Neural progenitor cell (in vitro differentiated cells): ENCODE data around the gene BCOR.

ENCODE experiments used
- EZH2 ChIP-seq: fragments of 200-600 bp; sonication (generic); IDR thresholded peaks from 2 replicates; pipeline ENCODE4 v1.6.1; 2017; ENCODE audit warnings: antibody characterized with exemption, mild to moderate bottlenecking, moderate library complexity
- EZH2phosphoT487 ChIP-seq: fragments of 200-600 bp; sonication (generic); IDR thresholded peaks from 2 replicates; pipeline ENCODE4 v1.6.1; 2017; ENCODE audit warnings: antibody characterized with exemption
- TF ChIP-seq, protein P1 (sequence below): fragments of 200-600 bp; sonication (generic); IDR thresholded peaks from 2 replicates; pipeline ENCODE4 v1.5.1; 2017; ENCODE audit warnings: antibody characterized with exemption, mild to moderate bottlenecking

DNA sequence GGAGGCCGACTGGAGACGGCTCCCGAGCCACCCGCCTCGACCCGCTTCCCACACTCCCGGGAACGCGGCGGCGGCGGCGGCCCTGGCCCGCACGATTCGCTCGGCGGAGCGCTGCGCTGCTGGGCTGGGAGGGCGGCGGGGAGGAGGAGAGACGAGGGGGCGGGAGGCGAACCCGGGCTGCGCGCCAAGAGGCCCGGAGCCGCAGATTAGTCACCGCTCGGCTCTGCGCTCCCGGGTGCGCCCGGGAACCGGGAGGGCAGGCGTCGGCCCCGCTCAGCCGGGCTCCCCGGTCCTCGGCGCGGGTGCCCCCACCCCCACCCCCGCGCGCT lies 11.2 kb upstream of the BCOR start:
- TF ChIP-seq, protein P1, sequence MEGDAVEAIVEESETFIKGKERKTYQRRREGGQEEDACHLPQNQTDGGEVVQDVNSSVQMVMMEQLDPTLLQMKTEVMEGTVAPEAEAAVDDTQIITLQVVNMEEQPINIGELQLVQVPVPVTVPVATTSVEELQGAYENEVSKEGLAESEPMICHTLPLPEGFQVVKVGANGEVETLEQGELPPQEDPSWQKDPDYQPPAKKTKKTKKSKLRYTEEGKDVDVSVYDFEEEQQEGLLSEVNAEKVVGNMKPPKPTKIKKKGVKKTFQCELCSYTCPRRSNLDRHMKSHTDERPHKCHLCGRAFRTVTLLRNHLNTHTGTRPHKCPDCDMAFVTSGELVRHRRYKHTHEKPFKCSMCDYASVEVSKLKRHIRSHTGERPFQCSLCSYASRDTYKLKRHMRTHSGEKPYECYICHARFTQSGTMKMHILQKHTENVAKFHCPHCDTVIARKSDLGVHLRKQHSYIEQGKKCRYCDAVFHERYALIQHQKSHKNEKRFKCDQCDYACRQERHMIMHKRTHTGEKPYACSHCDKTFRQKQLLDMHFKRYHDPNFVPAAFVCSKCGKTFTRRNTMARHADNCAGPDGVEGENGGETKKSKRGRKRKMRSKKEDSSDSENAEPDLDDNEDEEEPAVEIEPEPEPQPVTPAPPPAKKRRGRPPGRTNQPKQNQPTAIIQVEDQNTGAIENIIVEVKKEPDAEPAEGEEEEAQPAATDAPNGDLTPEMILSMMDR: no peak
- TF ChIP-seq EZH2 (no peak), EZH2phosphoT487 (no peak)
